GM12892 (cell line): ENCODE results near the gene SRRM3.

Experiments used
- POLR2A ChIP-seq: IDR thresholded peaks from 2 replicates; pipeline ENCODE4 v1.6.1; 2011; ENCODE audit warnings: low read depth, low read length, control low read depth
- POLR2AphosphoS5 ChIP-seq: IDR thresholded peaks from 2 replicates; pipeline ENCODE4 v1.6.1; 2011; ENCODE audit warnings: low read depth, low read length, control low read depth

DNA sequence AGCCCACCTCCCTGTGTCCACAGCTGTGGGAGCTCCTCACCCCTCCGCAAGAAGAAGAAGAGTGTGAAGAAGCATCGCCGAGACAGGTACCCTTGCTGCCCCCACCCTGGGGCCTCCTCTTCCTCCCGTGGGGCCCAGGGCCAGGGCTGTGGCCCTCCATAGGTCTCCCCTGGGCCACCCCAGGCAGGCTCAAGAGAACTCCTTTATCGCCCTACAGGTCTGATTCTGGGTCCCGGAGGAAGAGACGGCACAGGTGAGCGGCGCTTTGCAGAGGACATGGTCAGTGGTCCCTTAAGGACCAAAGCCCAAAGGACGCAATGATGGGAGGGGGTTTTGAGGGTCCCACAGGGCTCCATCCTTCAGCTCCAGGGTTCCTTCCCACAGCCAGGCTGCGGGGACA, 59.6 kb downstream of the SRRM3 start:
- no peak for TF ChIP-seq POLR2A
- TF ChIP-seq POLR2AphosphoS5 = no peak
